IPS-18a (cell line): ENCODE data around the gene CLRN2.

Source experiments
- H3K27ac ChIP-seq: one replicate; pipeline ENCODE4 v1.5.1; 2013; ENCODE audit warnings: low read length
- H3K27me3 ChIP-seq: one replicate; pipeline ENCODE4 v1.6.1; 2013; ENCODE audit warnings: mild to moderate bottlenecking, low read length; ENCODE audit not compliant: control insufficient read depth, insufficient read depth
- H3K36me3 ChIP-seq: one replicate; pipeline ENCODE4 v1.6.1; 2013; ENCODE audit warnings: low read depth, low read length; ENCODE audit not compliant: control insufficient read depth
- H3K4me1 ChIP-seq: one replicate; pipeline ENCODE4 v1.6.1; 2013; ENCODE audit warnings: low read depth, low read length; ENCODE audit not compliant: control insufficient read depth
- H3K4me3 ChIP-seq: one replicate; pipeline ENCODE4 v1.5.1; 2013; ENCODE audit warnings: low read length
- H3K9ac ChIP-seq: one replicate; pipeline ENCODE4 v1.6.1; 2013; ENCODE audit warnings: mild to moderate bottlenecking, low read length, moderate library complexity
- H3K9me3 ChIP-seq: one replicate; pipeline ENCODE4 v1.6.1; 2013; ENCODE audit warnings: low read depth, low read length; ENCODE audit not compliant: control insufficient read depth

Gene CLRN2

GRCh38 chr4:17514865-17515264 lies at the start of gene CLRN2:
Gene CLRN2 (plus strand): TSS chr4:17515165. CDS start chr4:17515267, 102 bp downstream.
- no peaks in the 10 kb centered on the region for H3K9me3 ChIP-seq
- peaks cover 23% of the 10 kb centered on the region for H3K4me1 ChIP-seq
- H3K36me3 ChIP-seq, result no peaks in the 10 kb centered on the region
- H3K4me3 ChIP-seq, result no peak within 1 kb of the TSS
- no peak within 1 kb of the TSS for H3K27ac ChIP-seq
- H3K27me3 ChIP-seq, result peaks cover 16% of the 10 kb centered on the region
- no peak within 1 kb of the TSS for H3K9ac ChIP-seq

- H3K4me1 ChIP-seq, result no peaks in the 10 kb centered on the region
- H3K27ac ChIP-seq, result no peak overlapping the region
- H3K9ac ChIP-seq, result no peak overlapping the region
- no peaks in the 10 kb centered on the region for H3K36me3 ChIP-seq
- H3K4me3 ChIP-seq, result no peak overlapping the region
- no peaks in the 10 kb centered on the region for H3K9me3 ChIP-seq
- no peaks in the 10 kb centered on the region for H3K27me3 ChIP-seq
Measured at GRCh38 chr4:17468619-17469221, 46.2 kb upstream of the CLRN2 start.

- H3K36me3 ChIP-seq, result no peaks in the 10 kb centered on the region
- H3K4me1 ChIP-seq, result no peaks in the 10 kb centered on the region
- H3K27me3 ChIP-seq, result no peaks in the 10 kb centered on the region
- no peak overlapping the region for H3K4me3 ChIP-seq
- no peak overlapping the region for H3K9ac ChIP-seq
- no peak overlapping the region for H3K27ac ChIP-seq
- H3K9me3 ChIP-seq, result no peaks in the 10 kb centered on the region
Measured at GRCh38 chr4:17469931-17470674, 44.9 kb upstream of the CLRN2 start.

- no peak overlapping the region for H3K4me3 ChIP-seq
- H3K36me3 ChIP-seq, result no peaks in the 10 kb centered on the region
- H3K27ac ChIP-seq, result no peak overlapping the region
- no peaks in the 10 kb centered on the region for H3K9me3 ChIP-seq
- H3K9ac ChIP-seq, result no peak overlapping the region
- no peaks in the 10 kb centered on the region for H3K4me1 ChIP-seq
- H3K27me3 ChIP-seq, result no peaks in the 10 kb centered on the region
Measured at GRCh38 chr4:17475481-17475880, 39.5 kb upstream of the CLRN2 start.

GRCh38 chr4:17476853-17477252 lies 38.1 kb upstream of the CLRN2 start:
- no peaks in the 10 kb centered on the region for H3K4me1 ChIP-seq
- no peak overlapping the region for H3K4me3 ChIP-seq
- no peaks in the 10 kb centered on the region for H3K9me3 ChIP-seq
- no peak overlapping the region for H3K27ac ChIP-seq
- no peaks in the 10 kb centered on the region for H3K36me3 ChIP-seq
- no peaks in the 10 kb centered on the region for H3K27me3 ChIP-seq
- no peak overlapping the region for H3K9ac ChIP-seq

GRCh38 chr4:17477774-17478472 lies 37.0 kb upstream of the CLRN2 start:
- H3K27ac ChIP-seq, result no peak overlapping the region
- no peaks in the 10 kb centered on the region for H3K4me1 ChIP-seq

GRCh38 chr4:17480210-17480927 lies 34.6 kb upstream of the CLRN2 start:
- H3K4me1 ChIP-seq, result no peaks in the 10 kb centered on the region
- no peaks in the 10 kb centered on the region for H3K27me3 ChIP-seq
- H3K27ac ChIP-seq, result no peak overlapping the region
- no peak overlapping the region for H3K4me3 ChIP-seq
- no peak overlapping the region for H3K9ac ChIP-seq
- H3K9me3 ChIP-seq, result no peaks in the 10 kb centered on the region
- H3K36me3 ChIP-seq, result no peaks in the 10 kb centered on the region

More at GRCh38 chr4:17477774-17478472, 37.0 kb upstream of the CLRN2 start:
- H3K9me3 ChIP-seq, result no peaks in the 10 kb centered on the region
- H3K4me3 ChIP-seq, result no peak overlapping the region
- no peaks in the 10 kb centered on the region for H3K27me3 ChIP-seq
- H3K9ac ChIP-seq, result no peak overlapping the region
- no peaks in the 10 kb centered on the region for H3K36me3 ChIP-seq

- no peaks in the 10 kb centered on the region for H3K4me1 ChIP-seq
- no peak overlapping the region for H3K4me3 ChIP-seq
- H3K27me3 ChIP-seq, result no peaks in the 10 kb centered on the region
- no peaks in the 10 kb centered on the region for H3K9me3 ChIP-seq
- H3K9ac ChIP-seq, result no peak overlapping the region
- H3K27ac ChIP-seq, result no peak overlapping the region
- H3K36me3 ChIP-seq, result no peaks in the 10 kb centered on the region
Measured at GRCh38 chr4:17480955-17481354, 34.0 kb upstream of the CLRN2 start.

GRCh38 chr4:17482716-17483115 lies 32.2 kb upstream of the CLRN2 start:
- H3K4me1 ChIP-seq, result no peaks in the 10 kb centered on the region

GRCh38 chr4:17489123-17489522 lies 25.8 kb upstream of the CLRN2 start:
- H3K4me1 ChIP-seq, result no peaks in the 10 kb centered on the region
- H3K9me3 ChIP-seq, result no peaks in the 10 kb centered on the region
- peaks cover 25% of the 10 kb centered on the region for H3K36me3 ChIP-seq
- H3K27ac ChIP-seq, result no peak overlapping the region
- no peak overlapping the region for H3K9ac ChIP-seq
- no peaks in the 10 kb centered on the region for H3K27me3 ChIP-seq
- no peak overlapping the region for H3K4me3 ChIP-seq

More at GRCh38 chr4:17482716-17483115, 32.2 kb upstream of the CLRN2 start:
- H3K4me3 ChIP-seq, result no peak overlapping the region
- H3K27me3 ChIP-seq, result no peaks in the 10 kb centered on the region
- H3K9me3 ChIP-seq, result no peaks in the 10 kb centered on the region
- H3K36me3 ChIP-seq, result peaks cover 9% of the 10 kb centered on the region
- H3K9ac ChIP-seq, result no peak overlapping the region
- H3K27ac ChIP-seq, result no peak overlapping the region

- Histone ChIP-seq H3K27me3 (no peaks in the 10 kb centered on the region), H3K9me3 (no peaks in the 10 kb centered on the region), H3K4me1 (no peaks in the 10 kb centered on the region), H3K36me3 (peaks cover 25% of the 10 kb centered on the region), H3K27ac (no peak overlapping the region), H3K9ac (no peak overlapping the region), H3K4me3 (no peak overlapping the region)
Measured at GRCh38 chr4:17489721-17490120, 25.2 kb upstream of the CLRN2 start.
